Keratinocyte (primary cell): ENCODE data around the gene PFDN5. TPM values are rescaled to one million over a fixed set of nuclear protein-coding genes. Genes with fewer than 3 reads are reported as not detected.

Source experiments
- DNase-seq: peaks from one replicate; pipeline ENCODE4 v3.0.0-alpha.2; 2011; ENCODE audit warnings: low read depth, missing footprints, low spot score
- FAIRE-seq: peaks from 2 replicates; lab custom pipeline; 2011; peaks lifted over from hg19 to GRCh38; lab: Jason Lieb, UNC
- H2AFZ ChIP-seq: 2 replicates; pipeline ENCODE4 v1.6.0; 2012; ENCODE audit warnings: low read length, control low read depth, inconsistent platforms; ENCODE audit not compliant: control insufficient read depth
- H3K27ac ChIP-seq: 2 replicates; pipeline ENCODE4 v1.5.1; 2011; ENCODE audit warnings: low read length; ENCODE audit not compliant: control insufficient read depth, insufficient read depth
- H3K27me3 ChIP-seq: 3 replicates; pipeline ENCODE4 v1.6.0; 2011; ENCODE audit warnings: low read length; ENCODE audit not compliant: control insufficient read depth, insufficient read depth; ENCODE audit errors: extremely low read depth
- H3K36me3 ChIP-seq, 2 experiments: 2 replicates in 1 of 2; 3 replicates in 1 of 2; pipeline ENCODE4 v1.5.1; 2011; ENCODE audit warnings: low read length in 2 of 2, mild to moderate bottlenecking in 1 of 2; ENCODE audit not compliant: control insufficient read depth in 2 of 2, insufficient read depth in 2 of 2; ENCODE audit errors: extremely low read depth in 1 of 2
- H3K4me1 ChIP-seq: 3 replicates; pipeline ENCODE4 v1.5.1; 2011; ENCODE audit warnings: low read length; ENCODE audit not compliant: control insufficient read depth, insufficient read depth; ENCODE audit errors: extremely low read depth
- H3K4me2 ChIP-seq: 3 replicates; pipeline ENCODE4 v1.6.0; 2011; ENCODE audit warnings: low read depth, low read length; ENCODE audit not compliant: control insufficient read depth, insufficient read depth; ENCODE audit errors: extremely low read depth
- H3K4me3 ChIP-seq, 3 experiments: fragments of 200-600 bp in 1 of 3; sonication (generic) in 1 of 3; 2 replicates in 2 of 3; 3 replicates in 1 of 3; pipeline ENCODE4 v1.5.1; 2011 to 2016; ENCODE audit warnings: low read length in 3 of 3, mild to moderate bottlenecking in 3 of 3, control low read depth in 2 of 3, inconsistent platforms in 1 of 3, low read depth in 1 of 3, mixed read lengths in 1 of 3, mixed run types in 1 of 3, moderate library complexity in 1 of 3; ENCODE audit not compliant: control insufficient read depth in 2 of 3, insufficient read depth in 2 of 3; ENCODE audit errors: extremely low read depth in 1 of 3
- H3K79me2 ChIP-seq: 2 replicates; pipeline ENCODE4 v1.6.0; 2012; ENCODE audit warnings: low read length; ENCODE audit not compliant: control insufficient read depth, insufficient read depth
- H3K9ac ChIP-seq: 3 replicates; pipeline ENCODE4 v1.6.0; 2011; ENCODE audit warnings: low read length; ENCODE audit not compliant: control insufficient read depth, insufficient read depth; ENCODE audit errors: extremely low read depth
- H3K9me1 ChIP-seq: 3 replicates; pipeline ENCODE4 v1.6.0; 2011; ENCODE audit warnings: low read length; ENCODE audit not compliant: control insufficient read depth, insufficient read depth; ENCODE audit errors: extremely low read depth
- H3K9me3 ChIP-seq: 2 replicates; pipeline ENCODE4 v1.5.1; 2012; ENCODE audit warnings: low read depth, low read length; ENCODE audit not compliant: control insufficient read depth
- H4K20me1 ChIP-seq: 3 replicates; pipeline ENCODE4 v1.6.0; 2011; ENCODE audit warnings: low read length; ENCODE audit not compliant: control insufficient read depth, insufficient read depth; ENCODE audit errors: extremely low read depth
- CTCF ChIP-seq, 3 experiments: IDR thresholded peaks in 1 of 3; conservative IDR thresholded peaks in 1 of 3; optimal IDR thresholded peaks in 1 of 3; 2 replicates in 2 of 3; 3 replicates in 1 of 3; pipeline versions ENCODE3 to v1.5.1; 2011; ENCODE audit warnings: low read length in 3 of 3, mild to moderate bottlenecking in 3 of 3, moderate library complexity in 2 of 3, control low read depth in 1 of 3, inconsistent platforms in 1 of 3; ENCODE audit not compliant: insufficient read depth in 2 of 3; ENCODE audit errors: extremely low read depth in 1 of 3
- EZH2 ChIP-seq: IDR thresholded peaks from one replicate; pipeline ENCODE4 v1.6.1; 2012; ENCODE audit warnings: inconsistent platforms, mild to moderate bottlenecking, low read length, moderate library complexity
- dilution Hi-C: fragments of 300-500 bp; cut with MboI; formaldehyde crosslinking; loops from one replicate; pipeline ENCODE4 v1.7.0; 2020; ENCODE audit warnings: low sequenced_read_pairs; ENCODE audit not compliant: extremely low pct_ligation_motif_present
- polyA plus RNA-seq, 5 experiments: library from polyadenylated mRNA; depleted of rRNA in 3 of 5; stranded (reverse) in 3 of 5; stranded (forward) in 1 of 5; unstranded in 1 of 5; fragments of >200 nt; gene quantifications; 1 replicate in 1 of 5; 2 replicates in 3 of 5; 3 replicates in 1 of 5; pipeline versions ENCODE4 v1.2.1 to v1.2.3, GENCODE V29; 2011 to 2012; ENCODE audit warnings: missing spikeins in 2 of 5, low read depth in 1 of 5, low replicate concordance in 1 of 5

Gene PFDN5
- polyA plus RNA-seq, 1 donor (not counting 4 experiments of a cell fraction or from before 2014, with no cell fraction given) = 659 TPM

DNA sequence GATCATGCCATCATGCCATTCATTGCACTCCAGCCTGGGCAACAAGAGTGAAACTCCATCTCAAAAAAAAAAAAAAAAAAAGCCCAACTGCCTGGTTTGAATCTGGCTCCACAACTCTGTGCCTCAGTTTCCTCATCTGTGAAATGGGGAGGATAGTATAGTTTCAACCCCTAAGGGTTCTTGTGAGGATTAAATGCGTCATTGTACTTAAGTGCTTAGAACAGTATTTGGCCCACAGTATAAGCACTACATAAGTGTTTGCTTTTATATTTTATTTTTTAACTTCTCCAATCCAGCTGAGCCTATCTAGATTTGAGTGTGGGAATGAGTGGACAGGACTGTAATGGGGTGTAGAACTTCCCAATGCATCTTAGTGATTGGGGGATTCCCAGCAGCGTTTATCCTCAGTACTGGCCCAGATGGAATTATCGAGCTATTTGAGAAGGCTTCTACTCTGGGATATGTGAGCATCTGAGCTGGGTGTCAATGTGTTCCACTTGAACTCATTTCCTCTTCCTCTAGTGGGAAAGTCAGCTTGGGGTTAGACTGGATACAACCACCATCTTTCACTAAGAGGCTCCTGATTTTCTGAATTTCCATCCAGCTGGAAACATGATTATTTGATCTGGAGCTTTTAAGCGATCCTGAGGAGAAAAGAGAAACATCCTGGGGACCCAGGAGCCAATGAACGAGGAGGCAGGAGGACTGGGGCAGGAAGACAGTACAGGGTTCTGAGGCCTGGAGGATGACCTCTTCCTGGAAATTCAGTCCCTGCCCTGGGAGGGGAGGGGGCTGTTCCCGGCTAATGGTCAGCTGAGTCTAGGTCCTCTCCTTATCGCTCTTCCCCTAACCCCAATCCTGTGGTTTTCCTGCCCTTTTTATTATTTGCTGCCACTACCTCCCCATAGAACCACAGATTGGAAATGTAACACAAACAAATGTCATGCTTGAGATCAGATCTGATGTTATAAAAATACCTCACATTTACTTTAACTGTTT lies 36.5 kb upstream of the PFDN5 start:
- no peak overlapping the region for H3K4me2 ChIP-seq
- no peaks in the 10 kb centered on the region for H4K20me1 ChIP-seq
- no peaks in the 10 kb centered on the region for H3K27me3 ChIP-seq
- H3K9me3 ChIP-seq = no peaks in the 10 kb centered on the region
- no peaks in the 10 kb centered on the region for H3K9me1 ChIP-seq
- H3K9ac ChIP-seq = no peak overlapping the region
- H3K4me1 ChIP-seq = peaks cover 2% of the 10 kb centered on the region
- no peak overlapping the region for H3K4me3 ChIP-seq
- DNase-seq (no peak), FAIRE-seq (no peak)
- no peak overlapping the region for H2AFZ ChIP-seq
- H3K79me2 ChIP-seq = no peaks in the 10 kb centered on the region
- TF ChIP-seq CTCF (optimal IDR thresholded peaks at IDR 0.05 in 1 of 3, IDR thresholded peaks at IDR 0.05 in 1 of 3, conservative IDR thresholded peaks at IDR 0.05 in 1 of 3; ENCODE audit: extremely low read depth in 1 of 3, insufficient read depth in 2 of 3, low read length in 3 of 3) (no peak), EZH2 (no peak)
- dilution Hi-C loops = no loop called here
- H3K36me3 ChIP-seq = peaks cover 3 to 13% of the 10 kb centered on the region in 2 experiments
- H3K27ac ChIP-seq = no peak overlapping the region

DNA sequence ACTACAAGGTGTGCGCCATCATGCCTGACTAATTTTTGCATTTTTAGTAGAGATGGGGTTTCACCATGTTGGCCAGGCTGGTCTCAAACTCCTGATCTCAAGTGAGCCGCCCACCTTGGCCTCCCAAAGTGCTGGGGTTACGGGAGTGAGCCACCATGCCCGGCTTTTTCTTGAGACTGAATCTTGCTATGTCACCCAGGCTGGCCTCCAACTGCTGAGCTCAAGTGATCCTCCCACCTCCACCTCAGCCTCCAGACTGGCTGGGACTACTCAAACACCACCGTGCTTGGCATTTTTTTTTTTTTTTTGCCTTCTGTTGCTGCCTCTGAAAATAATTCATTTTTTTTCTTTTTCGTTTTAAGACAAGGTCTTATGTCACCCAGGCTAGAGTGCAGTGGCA lies 35.5 kb upstream of the PFDN5 start:
- TF ChIP-seq EZH2 = no peak
- TF ChIP-seq CTCF (optimal IDR thresholded peaks at IDR 0.05 in 1 of 3, IDR thresholded peaks at IDR 0.05 in 1 of 3, conservative IDR thresholded peaks at IDR 0.05 in 1 of 3; ENCODE audit: extremely low read depth in 1 of 3, insufficient read depth in 2 of 3, low read length in 3 of 3) = no peak
- Histone ChIP-seq H3K9me1 (no peaks in the 10 kb centered on the region), H3K27me3 (no peaks in the 10 kb centered on the region), H4K20me1 (no peaks in the 10 kb centered on the region), H3K4me3 (no peak overlapping the region), H3K79me2 (no peaks in the 10 kb centered on the region), H3K36me3 (peaks cover 0 to 6% of the 10 kb centered on the region in 2 experiments), H3K4me1 (peaks cover 2% of the 10 kb centered on the region), H3K9me3 (no peaks in the 10 kb centered on the region), H3K27ac (no peak overlapping the region), H3K9ac (no peak overlapping the region), H2AFZ (no peak overlapping the region), H3K4me2 (no peak overlapping the region)
- dilution Hi-C loops = no loop called here
- FAIRE-seq = no peak
- no peak for DNase-seq
